GM21360 (cell line): ENCODE measurements around the gene CDH23.

Experiments
- ATAC-seq: cut with Tn5 transposase; IDR thresholded peaks from one replicate; pipeline ENCODE4 v1.9.1; 2021; ENCODE audit warnings: mild to moderate bottlenecking, moderate library complexity; ENCODE audit not compliant: unreplicated experiment

The CDH23 gene

DNA sequence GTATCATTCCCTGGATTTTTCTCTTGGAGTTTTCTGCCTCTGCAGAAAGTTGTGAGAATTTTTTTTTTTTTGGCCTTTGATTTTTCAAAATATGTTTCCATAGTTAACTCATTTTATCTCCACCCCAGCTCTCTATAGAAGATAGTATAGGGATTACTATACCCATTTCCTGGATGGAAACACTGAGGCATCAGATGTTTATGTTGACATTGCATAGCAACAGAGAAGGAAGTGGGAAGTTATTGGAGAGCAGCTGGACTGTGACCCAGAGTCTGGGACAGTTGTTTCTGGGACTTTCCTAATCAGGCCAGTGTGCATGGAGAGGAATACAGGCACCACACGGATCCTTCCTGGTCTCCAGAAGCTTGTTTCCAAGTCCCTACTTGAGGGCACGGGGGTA is 158.0 kb downstream of the CDH23 start:
- ATAC-seq = no peak

DNA sequence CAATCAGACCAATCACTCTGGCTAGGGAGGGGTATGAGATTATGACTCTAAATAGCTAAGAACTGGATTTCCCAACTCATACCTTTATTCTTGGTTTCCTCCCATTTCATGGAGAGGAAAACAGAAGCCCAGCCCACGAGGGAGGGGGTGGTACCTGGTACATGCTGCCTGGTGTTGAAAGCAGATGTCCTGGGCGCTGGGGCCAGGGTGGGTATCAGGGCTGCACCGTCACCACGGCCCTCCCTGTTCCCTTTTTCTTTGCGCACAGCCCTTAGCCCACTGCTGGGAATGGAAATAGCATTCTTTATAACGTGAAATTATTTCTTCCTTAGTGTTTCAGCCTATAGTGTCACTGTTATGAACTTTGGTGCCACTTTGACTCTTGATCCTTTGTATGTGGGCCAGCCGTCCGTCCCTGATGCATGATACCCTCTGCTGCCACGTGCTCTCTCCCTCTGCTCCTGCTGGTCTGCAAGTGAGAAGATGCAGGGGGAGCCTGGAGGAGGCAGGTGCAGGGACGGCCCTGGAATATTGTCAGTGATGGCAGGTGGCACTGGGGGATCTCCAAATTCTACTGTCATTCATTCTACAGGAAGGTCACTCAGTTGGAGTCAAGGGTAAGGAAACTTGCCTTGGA is 158.5 kb downstream of the CDH23 start:
- no peak for ATAC-seq

DNA sequence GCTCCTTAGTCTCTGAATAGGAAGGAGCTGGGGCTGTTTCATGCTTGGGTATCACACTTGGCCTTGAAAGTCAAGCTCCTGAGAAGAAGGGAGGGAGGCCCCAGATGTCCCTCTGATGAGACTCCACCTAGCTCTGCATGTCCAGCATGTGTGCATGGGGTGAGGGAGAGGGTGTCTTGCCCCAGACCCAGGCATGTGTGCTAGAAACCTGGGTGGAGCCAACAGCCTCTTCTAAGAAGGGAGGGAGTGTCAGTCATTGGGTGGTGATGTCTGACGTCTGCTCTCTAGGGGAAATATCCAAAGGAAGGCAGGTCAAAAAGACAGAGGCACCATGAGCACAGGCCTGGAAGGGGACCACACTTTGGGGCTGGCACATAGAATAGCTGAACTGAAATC is 159.0 kb downstream of the CDH23 start:
- no peak for ATAC-seq

DNA sequence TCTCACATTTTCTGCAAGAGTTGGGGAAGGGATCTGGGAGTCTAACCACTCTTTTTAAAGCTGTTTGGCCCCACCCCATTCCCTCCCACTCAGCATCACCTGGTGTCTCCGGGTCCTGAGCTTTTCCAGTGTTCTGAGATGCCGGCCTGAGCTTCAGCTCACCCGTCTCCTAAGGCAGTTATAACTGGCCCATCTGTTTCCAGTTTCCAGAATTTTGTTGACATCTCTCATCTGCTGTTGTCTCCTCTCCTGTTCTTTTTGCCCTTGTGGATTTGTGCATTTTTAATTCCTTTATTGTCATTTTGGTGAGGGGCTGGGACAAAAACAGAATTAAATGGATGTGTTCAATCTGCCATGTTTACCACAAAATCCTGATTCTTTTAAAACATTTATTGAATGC is 162.3 kb downstream of the CDH23 start:
- ATAC-seq = no peak

GRCh38 chr10:71561003-71561574 is 164.4 kb downstream of the CDH23 start:
- ATAC-seq = no peak

DNA sequence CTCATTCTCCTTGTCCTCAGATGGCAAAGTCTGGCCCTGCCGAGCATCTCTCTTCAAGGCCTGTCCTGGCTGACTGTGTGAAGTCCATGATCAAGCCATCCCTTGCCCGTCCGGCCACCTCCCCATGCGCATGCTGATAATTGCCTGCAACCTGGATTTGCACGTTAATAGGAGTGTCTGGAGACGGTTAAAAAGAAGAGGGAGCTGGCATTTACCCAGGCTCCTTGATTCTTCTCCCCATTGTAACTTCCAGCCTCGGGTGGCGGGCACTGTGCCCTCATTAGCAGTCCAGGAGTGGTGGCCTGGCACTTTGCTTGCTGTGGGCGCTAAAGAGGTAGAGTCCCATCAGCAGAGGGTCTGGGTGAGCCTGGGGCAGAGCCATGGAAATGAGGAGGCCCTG is 165.5 kb downstream of the CDH23 start:
- ATAC-seq = no peak

GRCh38 chr10:71562904-71563303 is 166.2 kb downstream of the CDH23 start:
- no peak for ATAC-seq

- ATAC-seq = no peak
Measured at GRCh38 chr10:71564194-71564820, 167.6 kb downstream of the CDH23 start.

DNA sequence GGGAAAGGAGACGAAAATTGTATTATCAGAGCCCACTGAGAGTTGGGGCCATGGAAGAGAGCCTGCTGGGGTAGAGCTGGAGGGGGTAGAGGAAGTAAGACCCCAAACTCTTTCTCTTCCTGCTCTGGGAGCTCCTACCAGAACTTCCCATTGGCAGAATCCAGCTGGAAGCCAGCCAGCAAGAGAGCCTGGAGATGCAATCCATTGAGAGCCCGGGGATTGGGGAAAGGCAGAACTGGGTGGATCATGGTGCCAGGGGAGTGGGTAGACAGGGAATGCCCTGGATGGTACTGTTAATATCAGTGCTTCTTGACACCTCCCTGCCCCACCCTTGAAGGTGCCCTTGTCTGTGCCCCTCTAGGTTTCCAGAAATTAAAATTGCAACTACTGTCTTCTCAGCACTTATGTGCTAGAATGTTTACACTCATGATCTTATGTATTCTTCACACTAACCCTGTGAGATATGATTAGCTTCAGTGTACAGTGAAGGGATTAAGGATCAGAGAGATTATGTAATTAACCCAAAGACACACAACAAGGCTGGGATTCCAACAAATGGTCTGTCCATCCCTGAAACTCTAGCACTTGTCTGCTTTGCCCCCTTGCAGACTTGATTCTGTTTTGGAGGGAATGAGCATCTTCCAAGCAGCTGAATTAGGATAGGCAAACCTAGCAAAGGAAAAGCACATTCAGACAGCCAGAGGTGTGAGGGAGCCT is 168.7 kb downstream of the CDH23 start:
- ATAC-seq = no peak

- ATAC-seq = no peak
Measured at GRCh38 chr10:71567006-71567405, 170.3 kb downstream of the CDH23 start.

DNA sequence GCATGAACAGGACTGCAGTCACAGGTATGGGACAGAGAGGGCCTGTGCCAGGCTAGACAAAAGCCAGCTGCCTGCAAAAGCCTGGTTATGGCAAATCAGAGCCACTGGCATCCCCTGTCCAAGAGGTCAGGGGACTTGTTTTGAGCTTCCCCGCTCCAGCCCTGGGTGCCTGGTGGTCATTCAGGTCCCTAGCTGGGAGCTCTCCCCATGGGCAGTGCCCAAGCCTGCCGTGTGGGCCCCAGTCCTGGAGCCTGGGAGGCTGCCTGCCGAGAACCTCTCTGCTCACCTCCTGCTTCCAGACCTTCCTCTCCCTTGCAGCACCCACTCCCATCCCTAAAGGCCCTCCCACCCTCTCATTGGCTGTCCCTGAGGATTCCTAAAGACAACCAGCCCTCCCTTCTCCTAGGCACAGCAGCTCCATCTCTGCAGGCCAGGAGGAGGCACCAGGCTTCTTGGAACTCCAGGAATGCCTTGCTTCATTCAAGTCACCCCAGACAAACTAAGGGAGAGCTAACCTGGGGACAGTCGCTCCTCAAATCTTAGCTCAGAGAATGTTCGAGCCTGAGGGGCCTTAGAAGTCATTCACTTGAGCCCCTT is 172.3 kb downstream of the CDH23 start:
- no peak for ATAC-seq

DNA sequence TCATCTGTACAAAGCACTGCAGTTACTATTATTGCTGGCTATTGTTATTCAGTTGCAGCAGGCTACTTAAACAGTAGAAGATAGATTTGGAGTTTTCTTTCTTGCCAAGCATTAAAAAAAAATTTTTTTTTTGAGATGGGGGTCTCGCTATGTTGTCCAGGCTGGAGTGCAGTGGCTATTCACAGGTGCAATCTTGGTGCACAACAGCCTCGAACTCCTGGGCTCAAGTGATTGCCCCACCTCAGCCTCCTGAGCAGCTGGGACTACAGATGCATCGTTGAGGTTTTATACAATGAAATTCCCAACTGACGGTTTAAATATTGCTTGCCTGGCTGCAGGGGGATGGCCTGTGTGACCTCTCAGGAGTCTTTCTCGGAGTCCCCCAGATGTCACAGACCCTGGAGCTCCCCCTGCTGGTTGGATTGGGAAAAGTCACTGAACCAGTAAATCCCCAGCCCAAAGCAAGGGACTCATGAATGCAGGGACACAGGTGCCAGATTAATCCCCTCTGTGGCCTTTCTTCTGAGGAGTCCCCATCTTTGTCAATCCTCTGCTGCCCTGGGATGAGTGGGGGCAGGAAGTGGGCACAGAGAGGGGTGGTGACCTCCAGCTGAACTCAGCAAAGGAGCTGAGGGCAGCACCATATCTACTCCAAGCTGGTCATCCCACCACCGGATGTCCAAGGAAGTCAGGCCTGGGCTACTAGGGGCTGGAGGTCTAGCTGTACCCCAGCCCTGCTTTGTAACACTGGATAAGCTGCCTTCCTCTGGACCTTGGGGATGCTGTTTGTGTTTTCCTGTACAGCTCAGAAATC is 173.3 kb downstream of the CDH23 start:
- no peak for ATAC-seq

- no peak for ATAC-seq
Measured at GRCh38 chr10:71571460-71572175, 174.9 kb downstream of the CDH23 start.

- ATAC-seq = no peak
Measured at GRCh38 chr10:71572962-71573361, 176.2 kb downstream of the CDH23 start.

DNA sequence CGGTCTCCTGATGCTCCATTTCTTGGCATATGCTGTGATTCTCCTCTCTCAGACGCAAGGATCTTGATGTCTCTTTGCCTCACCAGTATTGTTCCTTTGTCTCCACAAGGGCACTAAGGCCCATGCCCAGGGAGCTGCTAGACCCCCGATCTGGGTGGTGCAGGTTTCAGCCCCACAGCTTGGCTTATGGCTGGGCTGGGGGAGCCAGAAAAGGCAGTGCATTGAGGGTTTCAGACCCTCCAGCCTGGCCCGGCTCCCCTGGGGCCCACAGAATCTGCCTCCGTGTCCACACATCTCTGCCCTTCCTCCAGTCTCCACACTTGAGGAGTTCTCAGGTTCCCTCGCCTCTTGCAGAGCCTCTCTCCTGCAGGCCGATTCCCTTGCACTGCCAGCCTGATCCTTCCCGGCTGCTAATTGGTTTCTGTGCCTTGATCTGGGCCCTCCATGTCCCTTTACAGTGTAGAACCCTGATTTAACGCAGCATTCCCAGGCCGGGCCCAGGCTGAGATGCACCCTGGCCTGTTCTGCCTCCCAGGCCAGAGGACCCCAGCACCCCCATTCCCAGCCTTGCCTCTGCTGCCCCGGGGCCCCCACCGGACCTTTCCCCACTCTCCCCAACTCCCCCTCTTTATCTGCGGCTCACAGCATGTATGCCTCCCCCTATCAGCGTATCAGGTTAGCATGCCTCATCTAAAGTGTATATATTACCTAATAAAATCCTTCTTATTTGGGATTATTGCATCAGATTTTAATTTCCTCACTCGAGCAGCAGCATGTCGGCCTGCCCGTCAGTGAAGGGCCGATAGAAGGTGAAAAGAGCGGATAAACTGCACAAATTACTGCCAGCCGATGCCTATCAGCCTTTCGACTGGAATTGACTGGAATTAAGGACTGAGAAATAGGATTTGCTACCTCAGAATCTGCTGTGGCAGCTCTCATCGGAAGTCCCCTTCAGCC is 177.1 kb downstream of the CDH23 start:
- no peak for ATAC-seq

DNA sequence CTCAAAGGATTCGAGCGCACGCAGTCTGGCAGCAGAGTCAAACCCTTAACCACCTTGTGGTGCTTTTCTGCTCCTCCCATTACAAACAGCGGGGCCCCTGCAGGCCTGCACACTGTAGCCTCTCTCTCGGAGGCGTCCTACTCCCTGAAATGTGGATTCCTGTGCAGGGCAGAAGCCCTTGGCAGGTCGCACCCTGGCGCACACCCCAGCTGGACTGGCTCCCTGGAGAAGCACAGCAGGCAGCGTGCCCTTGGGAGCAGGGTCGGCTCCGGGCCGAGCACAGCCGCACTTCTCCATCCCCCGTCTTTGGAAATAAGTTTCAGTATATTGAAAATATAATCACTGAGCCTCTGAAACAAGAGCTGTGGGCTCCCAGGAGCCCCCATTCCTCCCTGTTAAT is 178.7 kb downstream of the CDH23 start:
- no peak for ATAC-seq

DNA sequence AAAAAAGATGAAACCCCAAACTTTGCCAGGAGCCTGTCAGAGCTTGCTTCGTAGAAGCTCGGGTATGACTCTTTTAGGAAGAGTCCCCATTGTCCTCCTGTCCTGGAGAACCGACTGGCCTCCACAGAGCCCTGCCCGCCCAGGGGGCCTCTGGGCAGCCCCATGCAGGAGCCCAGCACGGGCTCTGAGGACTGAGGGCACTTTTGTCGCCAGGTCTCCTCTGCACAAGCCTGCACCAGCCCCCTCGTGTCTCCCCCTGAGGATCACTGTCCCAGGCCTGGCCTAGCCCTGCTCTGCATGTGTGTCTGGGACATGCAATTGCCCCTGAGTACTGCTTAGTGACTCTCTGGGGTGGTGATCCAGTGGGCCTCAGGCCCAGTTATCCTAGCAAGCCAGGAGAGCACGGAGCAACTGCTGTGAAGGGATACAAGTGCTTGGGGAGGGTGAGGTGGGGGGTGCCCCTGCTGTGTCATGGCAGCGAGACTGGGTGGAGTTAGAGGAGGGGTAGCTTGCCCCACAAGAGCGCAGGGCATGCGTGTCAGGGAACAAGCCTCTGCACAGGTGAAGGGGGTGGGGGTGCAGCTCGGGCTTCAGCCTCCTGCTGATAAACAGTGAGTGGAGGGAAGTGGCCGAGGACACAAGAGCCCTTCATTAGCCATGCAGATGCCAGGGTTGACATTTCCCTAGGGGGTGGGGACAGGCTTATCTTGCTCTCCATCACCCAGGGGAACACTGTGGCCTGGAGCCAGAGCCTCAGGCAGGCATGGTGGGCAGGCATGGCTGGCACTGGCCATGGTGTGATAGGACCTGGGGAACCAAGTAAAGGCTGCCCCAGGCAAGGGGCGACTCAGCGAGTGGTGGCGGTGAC is 179.4 kb downstream of the CDH23 start:
- no peak for ATAC-seq

DNA sequence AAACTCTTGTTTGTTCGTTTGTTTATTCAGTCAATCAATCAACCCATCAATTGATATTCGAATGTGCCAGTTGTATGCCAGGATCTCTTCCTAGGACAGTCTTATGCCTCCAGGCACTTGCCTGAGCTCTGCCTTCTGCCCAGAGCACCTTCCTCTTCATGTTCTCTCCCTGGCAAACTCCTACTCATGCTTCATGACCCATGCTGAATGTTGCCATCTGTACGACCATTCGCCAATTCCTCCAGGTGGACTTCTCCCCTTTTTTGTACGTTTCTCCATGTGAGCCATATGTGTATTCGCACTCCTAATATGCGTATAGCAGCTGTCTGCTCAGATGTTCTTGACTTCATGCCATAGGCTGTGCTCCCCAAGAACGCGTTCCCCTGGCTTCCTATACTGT is 180.1 kb downstream of the CDH23 start:
- no peak for ATAC-seq
